ENCODE results near the gene UQCRC2.

DNA sequence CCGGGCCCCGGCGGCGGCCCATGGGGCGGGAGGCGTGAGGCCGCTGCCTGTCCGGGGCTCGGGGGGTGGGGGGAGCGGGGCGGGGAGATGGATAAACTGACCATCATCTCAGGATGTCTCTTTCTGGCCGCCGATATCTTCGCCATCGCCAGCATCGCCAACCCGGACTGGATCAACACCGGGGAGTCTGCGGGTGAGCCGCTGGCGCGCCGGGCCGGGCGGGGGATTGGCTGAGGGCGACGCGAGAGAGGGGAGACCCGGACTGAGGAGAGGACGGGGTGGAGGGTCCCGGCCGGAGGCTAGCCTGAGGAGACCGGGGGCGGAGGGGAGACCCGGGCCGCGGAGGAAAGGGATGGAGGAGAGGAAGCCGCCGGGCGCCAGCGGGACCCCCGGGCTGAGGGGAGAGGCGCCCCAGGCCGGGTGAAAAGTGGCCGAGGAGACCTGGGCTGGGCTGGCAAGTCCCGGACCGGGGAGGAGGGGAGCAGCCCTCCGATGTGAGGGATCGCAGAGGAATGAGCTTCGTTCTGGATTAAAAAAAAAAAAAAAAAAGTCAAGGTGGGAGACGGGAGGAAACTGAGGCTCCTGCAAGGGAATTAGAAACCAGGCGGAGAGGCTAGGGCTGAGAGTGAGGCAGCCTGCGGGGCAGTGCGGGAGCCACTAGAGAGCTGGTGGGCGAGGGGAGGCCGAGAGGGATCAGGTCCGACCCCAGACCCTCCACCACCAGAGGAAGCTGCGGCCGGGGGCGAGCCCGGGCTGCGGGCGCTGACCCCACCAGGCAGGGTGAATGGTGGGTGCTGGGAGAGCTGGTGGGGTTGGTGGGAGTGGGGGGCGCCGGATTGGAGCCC lies 55.3 kb downstream of the UQCRC2 start:
- TF ChIP-seq EZH2phosphoT487 (IDR thresholded peaks at IDR 0.05; ENCODE audit: low read length), result no peak
- TF ChIP-seq, protein P1, sequence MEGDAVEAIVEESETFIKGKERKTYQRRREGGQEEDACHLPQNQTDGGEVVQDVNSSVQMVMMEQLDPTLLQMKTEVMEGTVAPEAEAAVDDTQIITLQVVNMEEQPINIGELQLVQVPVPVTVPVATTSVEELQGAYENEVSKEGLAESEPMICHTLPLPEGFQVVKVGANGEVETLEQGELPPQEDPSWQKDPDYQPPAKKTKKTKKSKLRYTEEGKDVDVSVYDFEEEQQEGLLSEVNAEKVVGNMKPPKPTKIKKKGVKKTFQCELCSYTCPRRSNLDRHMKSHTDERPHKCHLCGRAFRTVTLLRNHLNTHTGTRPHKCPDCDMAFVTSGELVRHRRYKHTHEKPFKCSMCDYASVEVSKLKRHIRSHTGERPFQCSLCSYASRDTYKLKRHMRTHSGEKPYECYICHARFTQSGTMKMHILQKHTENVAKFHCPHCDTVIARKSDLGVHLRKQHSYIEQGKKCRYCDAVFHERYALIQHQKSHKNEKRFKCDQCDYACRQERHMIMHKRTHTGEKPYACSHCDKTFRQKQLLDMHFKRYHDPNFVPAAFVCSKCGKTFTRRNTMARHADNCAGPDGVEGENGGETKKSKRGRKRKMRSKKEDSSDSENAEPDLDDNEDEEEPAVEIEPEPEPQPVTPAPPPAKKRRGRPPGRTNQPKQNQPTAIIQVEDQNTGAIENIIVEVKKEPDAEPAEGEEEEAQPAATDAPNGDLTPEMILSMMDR (IDR thresholded peaks at IDR 0.05; ENCODE audit: low read length), result no peak
